GM12874 (cell line): ENCODE data around the gene ZNF669.

ENCODE experiments used
- TF ChIP-seq, protein P1 (sequence below): IDR thresholded peaks from 2 replicates; pipeline ENCODE4 v1.5.1; 2011; ENCODE audit warnings: low read depth, mild to moderate bottlenecking, control low read depth, low read length, moderate library complexity; ENCODE audit not compliant: insufficient read depth

Gene ZNF669

DNA sequence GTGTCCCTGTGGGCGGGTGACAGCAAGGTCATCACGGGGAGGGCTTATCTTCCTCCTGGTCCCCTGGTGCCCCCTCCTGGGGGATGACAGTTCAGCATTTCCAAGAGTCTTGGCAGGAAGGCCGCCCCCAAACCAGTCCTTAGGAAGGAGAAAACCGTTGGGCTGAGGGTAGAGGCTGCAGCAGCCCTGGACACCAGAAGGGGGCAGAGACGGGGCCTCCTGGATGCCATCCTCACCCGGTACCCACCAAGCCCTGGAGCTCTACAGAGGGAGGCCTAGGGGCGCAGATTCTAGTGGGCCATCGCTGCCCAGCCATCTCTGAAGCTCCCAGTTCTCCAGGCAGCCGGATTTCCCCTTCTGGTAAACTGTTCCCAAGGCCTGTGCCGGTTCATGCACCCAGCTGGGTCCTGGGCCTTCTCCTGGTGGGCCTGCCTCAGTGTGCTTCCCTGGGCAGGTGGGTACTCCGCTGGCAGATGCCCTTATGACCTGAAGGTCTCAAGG, 14.8 kb upstream of the ZNF669 start:
- TF ChIP-seq, protein P1, sequence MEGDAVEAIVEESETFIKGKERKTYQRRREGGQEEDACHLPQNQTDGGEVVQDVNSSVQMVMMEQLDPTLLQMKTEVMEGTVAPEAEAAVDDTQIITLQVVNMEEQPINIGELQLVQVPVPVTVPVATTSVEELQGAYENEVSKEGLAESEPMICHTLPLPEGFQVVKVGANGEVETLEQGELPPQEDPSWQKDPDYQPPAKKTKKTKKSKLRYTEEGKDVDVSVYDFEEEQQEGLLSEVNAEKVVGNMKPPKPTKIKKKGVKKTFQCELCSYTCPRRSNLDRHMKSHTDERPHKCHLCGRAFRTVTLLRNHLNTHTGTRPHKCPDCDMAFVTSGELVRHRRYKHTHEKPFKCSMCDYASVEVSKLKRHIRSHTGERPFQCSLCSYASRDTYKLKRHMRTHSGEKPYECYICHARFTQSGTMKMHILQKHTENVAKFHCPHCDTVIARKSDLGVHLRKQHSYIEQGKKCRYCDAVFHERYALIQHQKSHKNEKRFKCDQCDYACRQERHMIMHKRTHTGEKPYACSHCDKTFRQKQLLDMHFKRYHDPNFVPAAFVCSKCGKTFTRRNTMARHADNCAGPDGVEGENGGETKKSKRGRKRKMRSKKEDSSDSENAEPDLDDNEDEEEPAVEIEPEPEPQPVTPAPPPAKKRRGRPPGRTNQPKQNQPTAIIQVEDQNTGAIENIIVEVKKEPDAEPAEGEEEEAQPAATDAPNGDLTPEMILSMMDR: peak; percentile 28; the same call in 1 of the 2 replicates

DNA sequence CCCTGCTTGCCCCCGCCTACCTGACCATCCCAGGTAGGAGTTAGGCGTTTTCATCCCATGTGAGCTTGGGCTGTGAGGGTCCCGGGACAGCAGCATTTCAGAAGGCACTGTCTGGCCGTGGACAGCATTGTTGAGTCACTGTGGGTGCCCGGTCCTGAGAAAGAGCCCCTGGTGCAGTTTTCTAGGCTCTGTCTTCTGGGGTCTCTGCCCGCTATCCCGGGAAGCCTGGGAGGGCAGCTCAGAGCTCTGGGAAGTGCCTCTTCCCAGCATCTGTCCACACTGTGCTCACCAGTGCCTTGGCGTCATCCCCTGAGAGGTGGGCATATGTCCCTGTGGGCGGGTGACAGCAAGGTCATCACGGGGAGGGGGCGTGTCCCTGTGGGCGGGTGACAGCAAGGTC, 11.4 kb upstream of the ZNF669 start:
- TF ChIP-seq, protein P1: no peak

DNA sequence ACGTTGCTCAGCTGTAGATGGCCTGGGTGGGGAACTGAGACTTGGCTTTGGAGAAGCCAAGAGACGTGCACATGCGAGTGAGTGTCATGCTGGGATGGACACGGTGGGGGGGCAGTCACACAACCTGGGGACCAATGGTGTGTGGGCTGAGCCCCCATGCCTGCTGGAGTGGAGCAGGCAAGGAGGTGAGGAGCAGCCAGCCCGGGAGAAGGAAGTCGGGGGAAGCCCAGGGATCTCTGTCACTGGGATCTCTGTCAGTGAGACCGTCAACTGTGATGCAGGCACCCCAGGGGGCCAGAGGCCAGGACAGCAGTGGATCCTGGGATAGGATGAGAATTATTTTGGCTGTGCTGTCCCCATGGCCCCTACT, 11.0 kb upstream of the ZNF669 start:
- TF ChIP-seq, protein P1: no peak

DNA sequence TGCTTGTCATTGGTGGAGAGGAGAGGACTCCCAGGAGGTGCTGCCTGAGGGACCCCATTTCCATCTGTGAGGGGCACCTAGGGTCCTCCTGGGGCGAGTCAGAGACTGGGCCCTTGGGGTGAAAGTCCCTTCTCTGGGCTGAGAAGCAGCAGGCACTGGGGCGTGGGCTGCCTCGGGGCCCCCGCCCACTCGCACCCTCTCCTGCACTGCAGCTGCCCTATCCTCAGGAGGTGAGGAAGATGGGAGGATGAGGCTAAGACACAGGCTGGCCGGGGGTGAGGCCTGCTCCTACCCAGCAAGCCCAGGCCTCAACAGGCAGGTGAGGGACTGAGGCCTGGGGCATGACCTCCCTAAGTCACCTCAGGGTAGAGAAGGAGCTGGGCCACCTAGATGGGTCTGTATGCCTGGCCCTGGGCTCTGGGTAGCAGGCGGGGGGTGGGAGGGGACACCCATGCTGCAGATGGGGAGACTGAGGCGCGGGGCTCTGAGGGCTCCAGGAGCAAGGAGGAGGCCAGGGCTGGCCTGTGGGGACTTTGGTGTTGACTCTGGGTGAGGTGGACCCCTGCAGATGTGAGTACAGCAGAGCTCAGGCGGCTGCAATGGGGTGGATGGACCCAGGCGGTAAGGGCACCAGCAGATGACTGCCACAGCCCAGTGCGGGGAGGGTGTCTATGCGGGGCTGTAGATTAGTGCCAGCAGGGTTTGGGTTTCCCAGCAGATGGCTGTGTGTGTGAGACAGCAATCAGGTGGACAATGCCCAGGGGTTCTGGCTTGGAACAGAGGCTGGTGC, 10.4 kb upstream of the ZNF669 start:
- TF ChIP-seq, protein P1: no peak

DNA sequence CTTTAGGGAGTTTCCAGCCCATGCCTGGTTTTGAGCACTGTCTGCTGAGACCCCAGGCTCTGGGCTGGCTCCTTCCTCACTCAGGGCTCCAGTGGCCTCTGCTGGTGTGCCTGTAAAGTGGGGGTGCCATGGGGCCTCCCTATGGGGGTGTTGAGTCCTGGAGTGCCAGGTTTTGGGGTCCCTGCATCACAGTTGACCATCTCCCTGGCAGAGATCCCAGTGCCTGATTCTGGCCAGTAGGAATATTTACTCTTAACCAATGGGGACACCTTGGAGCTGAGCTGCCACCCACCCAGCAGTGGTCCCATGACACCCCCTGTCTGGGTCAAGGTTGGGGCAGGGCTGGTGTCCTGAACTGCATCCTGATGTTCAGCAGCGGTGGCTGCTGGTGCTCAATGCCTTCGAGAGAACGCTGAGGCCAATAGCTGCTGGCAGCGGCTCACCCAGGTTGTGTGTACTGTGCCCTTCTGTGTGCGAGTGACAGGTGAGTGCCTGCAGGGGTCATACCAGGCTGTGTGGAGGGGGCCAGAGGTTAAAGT, 9.6 kb upstream of the ZNF669 start:
- TF ChIP-seq, protein P1: no peak

DNA sequence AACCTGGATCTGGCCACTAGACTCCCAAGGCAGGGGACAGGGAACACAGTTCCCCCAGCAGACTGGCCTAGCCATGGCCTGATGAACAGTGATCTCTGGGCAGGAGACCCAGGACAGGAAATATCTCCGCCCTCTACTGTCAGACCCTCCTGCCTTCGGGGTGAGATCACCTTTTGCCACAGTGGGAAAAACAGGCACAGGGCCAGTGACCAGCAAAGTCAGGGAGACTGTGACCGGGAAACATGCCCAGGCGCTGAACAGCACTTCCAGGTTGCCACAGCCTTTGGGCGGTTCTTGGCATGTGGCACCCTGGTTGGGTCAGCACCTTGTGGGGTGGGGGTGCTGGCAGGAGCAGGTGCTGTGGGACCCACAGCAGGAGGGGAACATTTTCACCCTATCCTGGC, 8.9 kb upstream of the ZNF669 start:
- TF ChIP-seq, protein P1: no peak

DNA sequence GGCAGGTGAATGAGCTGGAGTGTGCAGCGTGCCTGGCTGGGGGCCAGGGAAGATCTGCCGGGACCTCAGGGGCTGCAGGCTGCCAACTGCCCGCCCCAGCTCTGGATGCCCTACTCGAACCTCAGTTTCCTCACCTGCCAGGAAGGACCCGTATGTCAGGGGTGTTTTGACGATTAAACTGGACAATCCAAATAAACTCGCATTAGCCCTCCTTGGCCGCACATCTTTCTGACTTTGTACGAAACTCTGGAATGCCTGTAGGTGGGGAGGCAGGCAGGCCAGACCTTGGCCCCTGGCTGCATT, 8.3 kb upstream of the ZNF669 start:
- TF ChIP-seq, protein P1: no peak
